Endodermal cell (in vitro differentiated cells): Measurements from ENCODE around the gene APOBEC3G. TPM values are rescaled to one million over a fixed set of nuclear protein-coding genes. Genes with fewer than 3 reads are reported as not detected.
"Not testable (repeated sequence)": the region's sequence is repeated elsewhere in the genome, so short reads cannot be mapped to it uniquely, and the experiment has no call there.

Experiments used
- DNase-seq: peaks from one replicate; pipeline ENCODE4 v3.0.0-alpha.2; 2017
- H3K27ac ChIP-seq: 2 replicates; pipeline ENCODE4 v1.5.1; 2013; ENCODE audit warnings: mild to moderate bottlenecking, low read depth, low read length, moderate library complexity
- H3K27me3 ChIP-seq: 2 replicates; pipeline ENCODE4 v1.6.1; 2013; ENCODE audit warnings: mild to moderate bottlenecking, low read length, moderate library complexity; ENCODE audit not compliant: insufficient read depth, control insufficient read depth, poor library complexity, severe bottlenecking
- H3K36me3 ChIP-seq: 2 replicates; pipeline ENCODE4 v1.7.0; 2013; ENCODE audit warnings: mild to moderate bottlenecking, low read length, moderate library complexity; ENCODE audit not compliant: control insufficient read depth, insufficient read depth
- H3K4me1 ChIP-seq: one replicate; pipeline ENCODE4 v1.7.0; 2013; ENCODE audit warnings: low read length; ENCODE audit not compliant: control insufficient read depth, insufficient read depth
- H3K4me3 ChIP-seq: 2 replicates; pipeline ENCODE4 v1.5.1; 2013; ENCODE audit warnings: mild to moderate bottlenecking, low read length, moderate library complexity
- H3K9ac ChIP-seq: 2 replicates; pipeline ENCODE4 v1.6.1; 2013; ENCODE audit warnings: mild to moderate bottlenecking, low read length, moderate library complexity; ENCODE audit not compliant: poor library complexity, severe bottlenecking; ENCODE audit errors: extremely low read depth
- H3K9me3 ChIP-seq: 2 replicates; pipeline ENCODE4 v1.6.1; 2013; ENCODE audit warnings: mild to moderate bottlenecking, low read length, moderate library complexity; ENCODE audit not compliant: control insufficient read depth
- H3K27ac Mint-ChIP-seq: 2 replicates; pipeline ENCODE4 v1.8.0; 2020; ENCODE audit warnings: mixed read lengths
- H3K27me3 Mint-ChIP-seq: 2 replicates; pipeline ENCODE4 v1.8.0; 2021; ENCODE audit warnings: mild to moderate bottlenecking, mixed read lengths; ENCODE audit not compliant: insufficient read depth
- H3K36me3 Mint-ChIP-seq: 2 replicates; pipeline ENCODE4 v1.8.0; 2020; ENCODE audit warnings: low read depth, mixed read lengths
- H3K4me1 Mint-ChIP-seq: 2 replicates; pipeline ENCODE4 v1.8.0; 2020; ENCODE audit warnings: mixed read lengths
- H3K4me3 Mint-ChIP-seq: 2 replicates; pipeline ENCODE4 v1.8.0; 2020; ENCODE audit warnings: mild to moderate bottlenecking, moderate library complexity, mixed read lengths
- H3K9me3 Mint-ChIP-seq: 2 replicates; pipeline ENCODE4 v1.8.0; 2020; ENCODE audit warnings: mild to moderate bottlenecking, mixed read lengths
- CTCF ChIP-seq: fragments of 200-600 bp; sonication (generic); conservative IDR thresholded peaks from 2 replicates; pipeline ENCODE4 v1.5.0; 2021; ENCODE audit warnings: antibody characterized with exemption, mild to moderate bottlenecking
- WGBS, 2 experiments: methylation state at CpG; one replicate each; pipeline versions ENCODE4 v1.1.5 to v1.1.7; 2013; ENCODE audit warnings: missing lambda C conversion rate in 2 of 2, mixed read lengths in 1 of 2; ENCODE audit not compliant: insufficient coverage in 1 of 2, insufficient read length in 1 of 2; 5-methylcytosine and 5-hydroxymethylcytosine counted together
- long read RNA-seq, 4 experiments: library from polyadenylated mRNA in 2 of 4; library from RNA in 1 of 4; library from capped mRNA in 1 of 4; stranded (forward) in 3 of 4; unstranded in 1 of 4; transcript quantifications; one replicate each; pipeline ENCODE4 v2.0.0, GENCODE V29; 2020 to 2021; ENCODE audit warnings: inconsistent platforms in 1 of 4
- polyA plus RNA-seq, 2 experiments: library from polyadenylated mRNA; stranded (reverse); fragments of 50-300 nt; gene quantifications; one replicate each; pipeline ENCODE4 v1.2.3, GENCODE V29; 2013
- total RNA-seq, 2 donors: library from RNA; stranded (reverse); fragmentation: NEBNext Ultra II Directional in 1 of 2; extraction: Animal tissue kit (Norgen Biotek cat#: 25700) in 1 of 2; gene quantifications; 2 replicates in 1 of 2; 3 replicates in 1 of 2; pipeline ENCODE4 v1.2.1, GENCODE V29; 2021

The APOBEC3G gene
- total RNA-seq, result 10 to 100 TPM in 1 of 2 donors, 1 to 10 TPM in 1; 8.7 to 19.7 TPM
- polyA plus RNA-seq (2013, experiment 1 of 2), result 5.9 TPM
- 9.5 TPM for polyA plus RNA-seq (2013, experiment 2 of 2)
- long read RNA-seq, experiment 1, transcript APOBEC3G-201 (8 exons, 1,834 nt), result major isoform, 6 of 9 reads
- long read RNA-seq, experiment 1, partial matches to known transcripts, result 2 of 9 reads
- long read RNA-seq, experiment 1, other reads (novel, unspliced or antisense), result 1 of 9 reads
- long read RNA-seq, experiment 2, transcript APOBEC3G-201 (8 exons, 1,834 nt), result major isoform, 26 of 36 reads
- long read RNA-seq, experiment 2, partial matches to known transcripts, result 1 of 36 reads
- long read RNA-seq, experiment 2, other reads (novel, unspliced or antisense), result 5 of 36 reads
- long read RNA-seq, experiment 3, transcript APOBEC3G-201 (8 exons, 1,834 nt), result major isoform, 87 of 101 reads
- long read RNA-seq, experiment 3, partial matches to known transcripts, result 4 of 101 reads
- long read RNA-seq, experiment 3, other reads (novel, unspliced or antisense), result 7 of 101 reads
- long read RNA-seq, experiment 4, transcript APOBEC3G-201 (8 exons, 1,834 nt), result major isoform, 41 of 56 reads
- long read RNA-seq, experiment 4, partial matches to known transcripts, result 1 of 56 reads
- long read RNA-seq, experiment 4, other reads (novel, unspliced or antisense), result 14 of 56 reads

DNA sequence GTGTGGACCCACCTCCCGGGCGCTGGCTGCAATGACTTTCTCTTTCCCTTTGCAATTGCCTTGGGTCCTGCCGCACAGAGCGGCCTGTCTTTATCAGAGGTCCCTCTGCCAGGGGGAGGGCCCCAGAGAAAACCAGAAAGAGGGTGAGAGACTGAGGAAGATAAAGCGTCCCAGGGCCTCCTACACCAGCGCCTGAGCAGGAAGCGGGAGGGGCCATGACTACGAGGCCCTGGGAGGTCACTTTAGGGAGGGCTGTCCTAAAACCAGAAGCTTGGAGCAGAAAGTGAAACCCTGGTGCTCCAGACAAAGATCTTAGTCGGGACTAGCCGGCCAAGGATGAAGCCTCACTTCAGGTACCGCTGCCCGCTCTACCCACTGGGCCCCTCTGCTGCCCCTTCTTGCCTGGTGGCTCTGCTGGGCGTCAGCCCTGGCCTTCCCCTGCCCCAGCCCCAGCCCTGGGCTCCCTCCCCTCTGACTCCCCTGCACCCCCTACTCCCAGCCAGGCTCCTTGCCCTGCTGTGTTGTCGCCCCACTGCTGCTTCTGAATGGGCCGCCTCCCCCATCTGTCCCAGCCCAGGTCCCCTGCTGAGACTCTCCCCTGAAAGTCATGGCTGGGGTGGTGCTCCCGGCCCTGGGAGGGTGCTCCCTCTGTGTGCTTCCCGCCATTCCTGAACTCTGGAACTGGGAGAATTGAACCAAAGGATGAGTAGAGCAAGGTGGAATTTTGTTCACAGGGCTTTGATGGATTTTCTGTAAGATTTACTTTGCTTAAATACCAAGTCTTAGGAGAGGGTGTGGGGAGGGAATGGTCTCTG lies at the start of gene APOBEC3G:
TSS of gene APOBEC3G (plus strand) at position 250 of the 815 bp plus-strand sequence. CDS start at position 337, 87 bp downstream.
- H3K4me1 ChIP-seq, H3K9me3 Mint-ChIP-seq, H3K9ac ChIP-seq, H3K36me3 Mint-ChIP-seq, H3K9me3 ChIP-seq, H3K27me3 ChIP-seq, H3K27ac ChIP-seq, H3K36me3 ChIP-seq, H3K27me3 Mint-ChIP-seq: not testable (repeated sequence)
- H3K4me1 Mint-ChIP-seq, result peaks cover 23% of the 10 kb centered on the region
- peak within 1 kb of the TSS; percentile 47 for H3K4me3 Mint-ChIP-seq
- WGBS, 2 experiments, result 40 to 49% methylated on average over 7 to 13 of the region's 17 CpGs
- H3K4me3 ChIP-seq, result peak within 1 kb of the TSS; percentile 80
- H3K27ac Mint-ChIP-seq, result peak within 1 kb of the TSS; percentile 58
- DNase-seq, result peak; percentile 80

DNA sequence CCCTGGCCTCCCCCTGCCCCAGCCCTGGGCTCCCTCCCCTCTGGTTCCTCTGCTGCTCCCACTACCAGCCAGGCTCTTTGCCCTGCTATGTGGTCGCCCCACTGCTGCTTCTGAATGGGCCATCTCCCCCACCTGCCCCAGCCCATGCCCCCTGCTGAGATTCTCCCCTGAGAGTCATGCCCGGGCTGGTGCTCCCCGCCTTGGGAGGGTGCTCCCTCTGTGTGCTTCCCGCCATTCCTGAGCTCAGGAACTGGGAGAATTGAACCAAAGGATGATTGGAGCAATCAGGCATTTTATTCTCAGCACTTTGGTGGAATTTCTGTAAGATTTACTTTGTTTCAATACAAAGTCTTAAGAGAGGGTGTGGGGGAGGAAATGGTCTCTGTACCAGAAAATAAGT lies 49.4 kb upstream of the APOBEC3G start:
- Mint-ChIP-seq H3K27me3 (no peaks in the 10 kb centered on the region), H3K4me1 (peaks cover 19% of the 10 kb centered on the region), H3K27ac (no peak overlapping the region), H3K9me3 (no peaks in the 10 kb centered on the region), H3K4me3 (no peak overlapping the region), H3K36me3 (peaks cover 17% of the 10 kb centered on the region)
- Histone ChIP-seq H3K4me3 (no peak overlapping the region), H3K9me3 (no peaks in the 10 kb centered on the region), H3K27me3 (no peaks in the 10 kb centered on the region), H3K9ac (no peak overlapping the region), H3K27ac (no peak overlapping the region), H3K4me1 (no peaks in the 10 kb centered on the region), H3K36me3 (peaks cover 14% of the 10 kb centered on the region)
- 90% methylated on average over 2 to 4 of the region's 4 CpGs for whole genome bisulfite sequencing, 2 experiments
- TF ChIP-seq CTCF, result no peak
- DNase-seq, result no peak

- no peaks in the 10 kb centered on the region for H3K27me3 Mint-ChIP-seq
- DNase-seq, result no peak
- H3K36me3 Mint-ChIP-seq, result peaks cover 21% of the 10 kb centered on the region
- H3K4me1 Mint-ChIP-seq, result peaks cover 17% of the 10 kb centered on the region
- no peaks in the 10 kb centered on the region for H3K27me3 ChIP-seq
- no peaks in the 10 kb centered on the region for H3K4me1 ChIP-seq
- 92 to 93% methylated on average over 11 of the region's 11 CpGs for WGBS, 2 experiments
- no peak overlapping the region for H3K27ac Mint-ChIP-seq
- H3K9me3 Mint-ChIP-seq, result no peaks in the 10 kb centered on the region
- TF ChIP-seq CTCF, result no peak
- no peak overlapping the region for H3K4me3 Mint-ChIP-seq
- no peak overlapping the region for H3K4me3 ChIP-seq
- H3K9ac ChIP-seq, result no peak overlapping the region
- H3K36me3 ChIP-seq, result peaks cover 14% of the 10 kb centered on the region
- no peak overlapping the region for H3K27ac ChIP-seq
- H3K9me3 ChIP-seq, result no peaks in the 10 kb centered on the region
These were observed 48.8 kb upstream of the APOBEC3G start for GRCh38 chr22:39028281-39028680.
